Lower leg skin (tissue), 4 donors: ENCODE measurements around the gene SPRED3. TPM values are rescaled to one million over a fixed set of nuclear protein-coding genes. Genes with fewer than 3 reads are reported as not detected.
"Not testable (repeated sequence)": the region's sequence is repeated elsewhere in the genome, so short reads cannot be mapped to it uniquely, and the experiment has no call there.

Experiments
- DNase-seq, 2 donors: peaks; one replicate each; pipeline ENCODE4 v3.0.0-alpha.2; 2019; ENCODE audit warnings: low spot score in 2 of 2
- H3K4me3 ChIP-seq: fragments of 200-600 bp; sonication (generic); 2 replicates; pipeline ENCODE4 v1.5.1; 2017; ENCODE audit warnings: mild to moderate bottlenecking, low read depth; ENCODE audit not compliant: poor library complexity, severe bottlenecking
- POLR2A ChIP-seq, 2 donors: fragments of 450-650 bp; IDR thresholded peaks; one replicate each; pipeline ENCODE4 v1.6.1; 2016 to 2017; ENCODE audit warnings: antibody characterized with exemption in 2 of 2, mild to moderate bottlenecking in 1 of 2, moderate library complexity in 1 of 2
- WGBS, 2 donors: methylation state at CpG; one replicate each; pipeline ENCODE4 v1.1.5; 2018; 5-methylcytosine and 5-hydroxymethylcytosine counted together
- intact Hi-C: fragments of 100-400 bp; cut with DNase I; formaldehyde crosslinking; loops from one replicate; pipeline ENCODE4 v1.15.0; 2023; ENCODE audit warnings: low total_unique reads
- total RNA-seq, 4 donors: library from RNA; depleted of rRNA; stranded (reverse); fragments of >200 nt; gene quantifications; one replicate each; pipeline ENCODE4 v1.1.0, GENCODE V29; 2016
- TF ChIP-seq, protein P1 (sequence below), 3 donors: fragments of 450-650 bp; IDR thresholded peaks; one replicate each; pipeline ENCODE4 v1.5.1; 2016; ENCODE audit warnings: antibody characterized with exemption in 3 of 3, mild to moderate bottlenecking in 3 of 3, moderate library complexity in 2 of 3

Gene SPRED3, protein sequence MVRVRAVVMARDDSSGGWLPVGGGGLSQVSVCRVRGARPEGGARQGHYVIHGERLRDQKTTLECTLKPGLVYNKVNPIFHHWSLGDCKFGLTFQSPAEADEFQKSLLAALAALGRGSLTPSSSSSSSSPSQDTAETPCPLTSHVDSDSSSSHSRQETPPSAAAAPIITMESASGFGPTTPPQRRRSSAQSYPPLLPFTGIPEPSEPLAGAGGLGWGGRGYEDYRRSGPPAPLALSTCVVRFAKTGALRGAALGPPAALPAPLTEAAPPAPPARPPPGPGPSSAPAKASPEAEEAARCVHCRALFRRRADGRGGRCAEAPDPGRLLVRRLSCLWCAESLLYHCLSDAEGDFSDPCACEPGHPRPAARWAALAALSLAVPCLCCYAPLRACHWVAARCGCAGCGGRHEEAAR
- total RNA-seq: 1 to 10 TPM in 2 of 4 donors, under 1 TPM in 2; 0.34 to 1.9 (median 1.1) TPM

DNA sequence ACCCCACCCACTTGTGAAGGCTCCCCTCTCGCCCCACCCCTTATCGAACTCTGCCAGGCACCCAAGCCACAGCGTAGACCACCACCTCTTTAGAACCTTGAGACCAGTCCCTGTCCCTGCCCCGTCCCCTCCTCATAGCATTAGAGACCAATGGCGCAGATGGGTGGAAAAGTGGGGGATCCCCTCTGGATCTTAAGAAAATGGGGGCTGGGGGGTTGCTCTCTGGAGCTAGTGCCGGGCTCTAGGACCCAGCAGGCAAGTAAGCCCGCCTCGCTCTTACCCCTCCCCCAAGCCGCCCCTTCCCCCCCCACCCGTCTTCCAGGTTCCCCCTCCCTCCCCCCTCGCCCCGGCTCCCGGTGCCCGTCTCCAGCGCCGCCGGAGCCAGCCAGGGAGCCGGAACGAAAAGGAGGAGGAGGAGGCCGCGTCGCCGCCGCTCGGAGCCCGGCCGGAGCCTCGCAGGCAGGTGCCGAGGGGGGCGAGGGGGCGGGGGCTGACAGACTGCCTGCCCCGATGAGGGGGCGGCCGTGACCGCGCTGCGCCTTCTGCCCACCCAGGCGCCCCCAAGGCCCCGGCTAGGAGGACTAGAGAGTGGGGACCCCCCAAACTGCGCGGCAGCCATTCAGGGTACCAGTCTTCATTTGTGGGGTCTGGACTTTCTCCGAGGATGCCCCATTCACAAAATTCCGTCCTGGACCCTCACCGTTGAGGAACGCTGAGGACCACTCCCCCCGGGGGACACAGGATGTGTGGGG is at the start of gene SPRED3:
Gene SPRED3 (plus strand): TSS at position 349 of the 752 bp plus-strand sequence. CDS start 1,606 bp downstream, outside the sequence.
- DNase-seq: no peak
- intact Hi-C loops: no loop called here
- peak within 1 kb of the TSS; percentile 21 for H3K4me3 ChIP-seq
- 0 to 3% methylated on average over 15 to 27 of the region's 46 CpGs for WGBS, 2 donors
- no peak for TF ChIP-seq POLR2A (IDR thresholded peaks at IDR 0.05)
- TF ChIP-seq, protein P1, sequence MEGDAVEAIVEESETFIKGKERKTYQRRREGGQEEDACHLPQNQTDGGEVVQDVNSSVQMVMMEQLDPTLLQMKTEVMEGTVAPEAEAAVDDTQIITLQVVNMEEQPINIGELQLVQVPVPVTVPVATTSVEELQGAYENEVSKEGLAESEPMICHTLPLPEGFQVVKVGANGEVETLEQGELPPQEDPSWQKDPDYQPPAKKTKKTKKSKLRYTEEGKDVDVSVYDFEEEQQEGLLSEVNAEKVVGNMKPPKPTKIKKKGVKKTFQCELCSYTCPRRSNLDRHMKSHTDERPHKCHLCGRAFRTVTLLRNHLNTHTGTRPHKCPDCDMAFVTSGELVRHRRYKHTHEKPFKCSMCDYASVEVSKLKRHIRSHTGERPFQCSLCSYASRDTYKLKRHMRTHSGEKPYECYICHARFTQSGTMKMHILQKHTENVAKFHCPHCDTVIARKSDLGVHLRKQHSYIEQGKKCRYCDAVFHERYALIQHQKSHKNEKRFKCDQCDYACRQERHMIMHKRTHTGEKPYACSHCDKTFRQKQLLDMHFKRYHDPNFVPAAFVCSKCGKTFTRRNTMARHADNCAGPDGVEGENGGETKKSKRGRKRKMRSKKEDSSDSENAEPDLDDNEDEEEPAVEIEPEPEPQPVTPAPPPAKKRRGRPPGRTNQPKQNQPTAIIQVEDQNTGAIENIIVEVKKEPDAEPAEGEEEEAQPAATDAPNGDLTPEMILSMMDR (IDR thresholded peaks at IDR 0.05): no peak

DNA sequence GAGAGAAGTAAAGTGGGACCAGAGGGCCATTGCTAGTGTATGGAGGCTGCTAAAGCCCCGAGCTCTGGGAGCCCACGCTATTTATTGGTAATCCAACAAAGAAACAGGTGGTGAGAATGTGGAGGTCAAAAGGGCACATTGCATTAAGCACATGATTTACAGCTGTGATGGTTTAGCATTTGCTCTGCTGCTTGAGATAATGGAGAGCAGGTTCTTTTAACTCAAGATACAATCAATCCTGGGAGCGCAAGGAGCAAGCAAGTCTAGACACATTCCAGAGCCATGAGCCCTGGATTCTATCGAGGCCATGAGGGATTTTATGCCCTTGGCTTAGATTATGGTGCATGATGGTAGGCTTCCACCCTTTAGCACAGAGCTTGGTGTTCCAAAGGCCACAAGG is 49.5 kb upstream of the SPRED3 start:
- DNase-seq, intact Hi-C loops, H3K4me3 ChIP-seq: not testable (repeated sequence)
- WGBS, 2 donors: 41 to 45% methylated on average over 4 of the region's 4 CpGs

DNA sequence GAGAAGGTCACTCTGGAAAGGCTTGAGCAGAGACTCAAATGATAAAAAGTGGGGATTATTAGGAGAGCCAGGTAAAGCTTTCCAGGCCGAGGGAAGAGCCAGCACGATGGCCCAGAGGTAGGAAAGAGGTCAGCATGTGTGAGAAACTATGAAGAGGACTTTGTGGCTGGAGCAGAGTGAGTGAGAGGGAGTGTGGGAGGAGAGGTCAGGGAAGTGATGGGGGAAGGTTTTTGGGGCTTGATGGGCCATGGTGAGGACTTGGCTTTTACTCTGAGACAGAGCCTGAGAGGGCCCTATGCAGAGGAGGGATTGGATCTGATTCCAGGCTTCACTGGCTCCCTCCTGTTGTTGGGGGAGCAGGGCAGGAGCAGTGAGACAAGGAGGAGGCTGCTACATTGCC is 47.6 kb upstream of the SPRED3 start:
- H3K4me3 ChIP-seq: no peak overlapping the region
- intact Hi-C loops: no loop called here
- DNase-seq: no peak
- TF ChIP-seq POLR2A (IDR thresholded peaks at IDR 0.05): no peak
- TF ChIP-seq, protein P1 (IDR thresholded peaks at IDR 0.05): no peak
- WGBS, 2 donors: 90 to 91% methylated on average over 2 of the region's 2 CpGs

DNA sequence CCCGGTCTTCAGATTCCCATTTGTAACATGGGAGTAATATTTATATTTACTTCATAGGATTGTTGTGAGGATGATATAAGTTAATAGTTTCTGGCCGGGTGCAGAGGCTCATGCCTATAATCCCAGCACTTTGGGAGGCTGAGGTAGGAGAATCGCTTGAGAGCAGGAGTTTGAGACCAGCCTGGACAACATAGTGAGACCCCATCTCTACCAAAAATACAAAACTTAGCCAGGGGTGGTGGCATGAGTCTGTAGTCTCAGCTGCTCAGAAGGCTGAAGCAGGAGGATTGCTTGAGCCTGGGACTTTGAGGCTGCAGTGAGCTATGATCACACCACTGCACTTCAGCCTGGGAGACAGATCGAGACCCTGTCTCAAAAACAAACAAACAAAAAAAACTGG is 41.7 kb upstream of the SPRED3 start:
- 77 to 78% methylated on average over 4 of the region's 4 CpGs for WGBS, 2 donors
- DNase-seq: no peak
- intact Hi-C loops: no loop called here

DNA sequence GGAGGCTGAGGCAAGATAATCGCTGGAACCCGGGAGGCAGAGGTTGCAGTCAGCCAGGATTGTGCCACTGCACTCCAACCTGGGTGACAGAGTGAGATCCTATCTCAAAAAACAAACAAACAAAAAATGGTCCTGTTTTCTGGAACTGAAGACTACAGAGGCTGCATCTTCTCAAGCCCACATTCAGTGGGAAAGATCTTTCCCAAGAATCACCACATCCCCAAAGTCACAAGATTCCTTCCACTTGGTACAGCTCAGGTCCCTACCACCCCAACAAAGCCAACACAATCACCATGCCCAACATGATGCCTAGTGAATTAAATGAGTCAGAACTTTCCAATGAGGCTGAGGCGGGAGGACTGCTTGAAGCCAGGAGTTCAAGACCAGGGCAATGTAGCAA is 37.6 kb upstream of the SPRED3 start:
- TF ChIP-seq, protein P1 (IDR thresholded peaks at IDR 0.05): no peak
- no peak for TF ChIP-seq POLR2A (IDR thresholded peaks at IDR 0.05)
- no peak overlapping the region for H3K4me3 ChIP-seq
- DNase-seq: no peak
- intact Hi-C loops: no loop called here
- 86 to 91% methylated on average over 3 of the region's 3 CpGs for WGBS, 2 donors

More for the DNA sequence above, 41.7 kb upstream of the SPRED3 start:
- TF ChIP-seq, protein P1 (IDR thresholded peaks at IDR 0.05): no peak
- no peak for TF ChIP-seq POLR2A (IDR thresholded peaks at IDR 0.05)
- H3K4me3 ChIP-seq: no peak overlapping the region

DNA sequence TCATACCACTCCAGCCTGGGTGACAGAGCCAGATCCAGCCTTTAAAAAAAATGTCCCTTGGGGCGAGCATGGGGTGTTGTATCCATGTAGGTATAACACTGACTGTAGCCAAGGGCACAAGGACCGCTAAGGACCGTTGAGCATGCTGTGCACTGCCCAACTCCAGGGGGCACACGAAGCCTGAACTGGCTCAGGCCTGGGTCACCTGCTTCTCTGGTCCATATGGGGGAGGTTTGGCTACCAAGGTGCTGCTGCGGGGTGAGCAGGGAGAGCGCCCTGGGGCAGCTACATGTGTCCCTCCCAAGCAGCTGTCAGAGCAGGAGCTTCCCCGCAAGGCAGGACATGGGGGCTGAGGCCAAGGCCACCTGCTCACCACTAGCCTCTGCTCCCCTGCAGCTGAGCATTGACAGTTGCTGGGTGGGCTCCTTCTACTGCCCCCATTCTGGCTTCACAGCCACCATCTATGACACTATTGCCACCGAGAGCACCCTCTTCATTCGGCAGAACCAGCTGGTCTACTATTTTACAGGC is 36.6 kb upstream of the SPRED3 start:
- TF ChIP-seq, protein P1 (IDR thresholded peaks at IDR 0.05): no peak
- TF ChIP-seq POLR2A (IDR thresholded peaks at IDR 0.05): no peak
- H3K4me3 ChIP-seq: no peak overlapping the region
- 72 to 75% methylated on average over 9 of the region's 9 CpGs for WGBS, 2 donors
- intact Hi-C loops: no loop called here
- DNase-seq: no peak
